ENCODE results near the gene KREMEN1.

The KREMEN1 gene

GRCh38 chr22:29048822-29049654 is 23.8 kb upstream of the KREMEN1 start:
- no peak for DNase-seq (ENCODE audit: low read depth, low spot score)

DNA sequence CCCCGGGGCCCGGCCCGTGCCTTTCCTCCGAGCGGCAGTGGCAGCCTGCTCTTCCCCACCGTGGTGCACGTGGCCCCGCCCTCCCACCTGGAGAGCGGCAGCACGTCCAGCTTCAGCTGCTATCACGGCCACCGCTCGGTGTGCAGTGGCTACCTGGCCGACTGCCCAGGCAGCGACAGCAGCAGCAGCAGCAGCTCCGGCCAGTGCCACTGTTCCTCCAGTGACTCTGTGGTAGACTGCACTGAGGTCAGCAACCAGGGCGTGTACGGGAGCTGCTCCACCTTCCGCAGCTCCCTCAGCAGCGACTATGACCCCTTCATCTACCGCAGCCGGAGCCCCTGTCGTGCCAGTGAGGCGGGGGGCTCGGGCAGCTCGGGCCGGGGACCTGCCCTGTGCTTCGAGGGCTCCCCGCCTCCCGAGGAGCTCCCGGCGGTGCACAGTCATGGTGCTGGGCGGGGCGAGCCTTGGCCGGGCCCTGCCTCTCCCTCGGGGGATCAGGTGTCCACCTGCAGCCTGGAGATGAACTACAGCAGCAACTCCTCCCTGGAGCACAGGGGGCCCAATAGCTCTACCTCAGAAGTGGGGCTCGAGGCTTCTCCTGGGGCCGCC is 23.1 kb upstream of the KREMEN1 start:
- no peak for DNase-seq (ENCODE audit: low read depth, low spot score)

DNA sequence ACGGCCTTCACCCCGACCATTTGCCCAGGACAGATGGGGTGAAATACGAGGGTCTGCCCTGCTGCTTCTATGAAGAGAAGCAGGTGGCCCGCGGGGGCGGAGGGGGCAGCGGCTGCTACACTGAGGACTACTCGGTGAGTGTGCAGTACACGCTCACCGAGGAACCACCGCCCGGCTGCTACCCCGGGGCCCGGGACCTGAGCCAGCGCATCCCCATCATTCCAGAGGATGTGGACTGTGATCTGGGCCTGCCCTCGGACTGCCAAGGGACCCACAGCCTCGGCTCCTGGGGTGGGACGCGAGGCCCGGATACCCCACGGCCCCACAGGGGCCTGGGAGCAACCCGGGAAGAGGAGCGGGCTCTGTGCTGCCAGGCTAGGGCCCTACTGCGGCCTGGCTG is 22.4 kb upstream of the KREMEN1 start:
- no peak for DNase-seq (ENCODE audit: low read depth, low spot score)

GRCh38 chr22:29053048-29053702 is 19.7 kb upstream of the KREMEN1 start:
- no peak for DNase-seq (ENCODE audit: low read depth, low spot score)

- DNase-seq (ENCODE audit: low read depth, low spot score) = no peak
These were observed 18.5 kb upstream of the KREMEN1 start for GRCh38 chr22:29054251-29054767.

DNA sequence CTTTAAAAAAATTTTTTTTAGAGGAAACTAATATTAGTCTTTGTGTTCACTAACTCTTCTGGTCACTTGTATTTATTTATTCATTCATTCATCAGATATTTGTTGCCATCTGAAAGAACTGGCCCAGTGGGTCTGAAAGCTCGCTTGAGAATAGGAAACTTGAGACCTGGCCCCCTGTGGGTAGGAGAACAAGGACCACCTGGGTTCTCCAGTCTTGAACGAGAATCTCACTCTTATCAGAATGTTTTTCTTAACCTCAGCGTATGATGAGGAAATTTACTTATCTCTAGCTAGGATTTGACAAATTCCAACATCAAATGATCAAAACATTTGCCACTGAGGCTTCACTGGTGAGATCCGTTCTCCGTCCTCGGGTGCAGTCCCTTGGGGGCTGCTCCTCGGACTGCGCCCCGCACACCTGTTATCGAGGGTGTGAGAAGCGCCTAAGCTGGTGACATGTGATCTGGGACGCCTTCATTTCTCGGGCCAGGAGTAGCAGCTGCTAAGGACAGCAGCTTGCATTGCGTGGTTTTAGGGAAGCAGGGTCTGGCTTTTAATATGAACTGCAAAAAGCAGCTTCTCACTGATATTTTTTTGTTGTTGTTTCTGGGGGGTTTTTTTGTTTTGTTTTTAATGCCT is 17.5 kb upstream of the KREMEN1 start:
- no peak for DNase-seq (ENCODE audit: low read depth, low spot score)

- no peak for DNase-seq (ENCODE audit: low read depth, low spot score)
These were observed 16.4 kb upstream of the KREMEN1 start for GRCh38 chr22:29056472-29056871.

GRCh38 chr22:29060251-29060869 is 12.5 kb upstream of the KREMEN1 start:
- DNase-seq (ENCODE audit: low read depth, low spot score) = no peak

DNA sequence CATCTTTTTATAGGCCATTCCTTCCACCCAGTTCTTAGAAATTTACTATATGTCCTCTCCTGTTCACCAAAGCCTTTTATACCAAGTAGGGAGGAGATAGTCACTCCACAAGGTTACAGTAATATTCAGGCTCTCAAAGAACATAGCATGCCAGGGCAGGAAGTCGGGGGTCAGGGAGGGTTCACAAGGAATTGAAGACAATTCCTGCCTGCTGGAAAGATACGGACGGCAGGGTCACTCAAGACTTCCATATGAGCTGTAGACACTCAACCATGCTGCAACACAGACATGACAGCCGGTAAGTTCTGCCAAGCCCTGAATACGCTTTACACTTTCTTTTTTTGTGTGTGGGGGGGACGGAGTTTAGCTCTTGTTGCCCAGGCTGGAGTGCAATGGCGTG is 11.9 kb upstream of the KREMEN1 start:
- DNase-seq (ENCODE audit: low read depth, low spot score) = no peak

DNA sequence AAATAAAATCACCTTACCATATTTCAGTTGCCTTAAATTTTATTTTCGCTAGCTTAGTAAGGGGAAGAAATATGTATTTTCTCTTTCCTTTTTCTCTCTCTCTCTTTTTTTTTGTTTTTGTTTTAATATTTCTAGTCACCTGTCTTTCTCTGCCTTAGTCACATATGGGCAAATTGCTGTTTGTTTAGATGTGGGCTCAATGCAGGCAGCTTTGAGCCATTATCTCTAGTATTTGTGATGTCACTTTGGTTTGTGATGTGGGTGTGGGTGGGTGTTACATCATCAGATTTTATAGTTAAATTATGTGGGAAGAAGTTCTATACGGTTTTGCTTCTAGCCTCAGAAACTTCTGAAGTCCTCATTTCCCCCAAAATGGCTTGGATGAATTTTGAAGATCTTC is 11.1 kb upstream of the KREMEN1 start, which contains the start of gene C22orf31:
Gene C22orf31, minus strand, starts transcription at position 59 of the 400 bp plus-strand sequence. Its CDS starts 39 bp downstream, at position 20.
- no peak for DNase-seq (ENCODE audit: low read depth, low spot score)

- DNase-seq (ENCODE audit: low read depth, low spot score) = no peak
These were observed 10.5 kb upstream of the KREMEN1 start for GRCh38 chr22:29062286-29062821.

- DNase-seq (ENCODE audit: low read depth, low spot score) = no peak
These were observed 7.2 kb upstream of the KREMEN1 start for GRCh38 chr22:29065468-29066190.

DNA sequence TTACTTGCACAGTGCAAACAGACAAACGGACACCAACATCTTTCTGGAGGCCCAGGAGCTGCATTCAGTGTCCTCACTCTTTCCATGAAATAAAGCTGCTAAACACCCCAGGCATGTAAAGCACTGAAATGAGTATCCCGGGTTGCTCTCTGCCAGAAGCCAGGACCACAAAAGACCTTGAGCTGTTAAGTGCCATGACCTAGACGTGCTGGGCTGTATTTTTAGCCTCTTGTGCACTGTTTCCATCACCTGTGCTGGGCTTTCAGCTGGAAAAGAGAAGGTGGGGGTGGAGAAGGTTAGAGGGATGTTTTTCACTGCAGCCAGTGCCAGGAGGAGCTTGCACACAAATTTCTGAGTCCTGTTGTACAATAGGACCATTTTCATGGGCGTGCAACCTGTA is 3.4 kb upstream of the KREMEN1 start:
- DNase-seq (ENCODE audit: low read depth, low spot score) = no peak

GRCh38 chr22:29070490-29070889 is 2.3 kb upstream of the KREMEN1 start:
- DNase-seq (ENCODE audit: low read depth, low spot score) = no peak

- DNase-seq (ENCODE audit: low read depth, low spot score) = no peak
These were observed 1.4 kb upstream of the KREMEN1 start for GRCh38 chr22:29071261-29072045.

DNA sequence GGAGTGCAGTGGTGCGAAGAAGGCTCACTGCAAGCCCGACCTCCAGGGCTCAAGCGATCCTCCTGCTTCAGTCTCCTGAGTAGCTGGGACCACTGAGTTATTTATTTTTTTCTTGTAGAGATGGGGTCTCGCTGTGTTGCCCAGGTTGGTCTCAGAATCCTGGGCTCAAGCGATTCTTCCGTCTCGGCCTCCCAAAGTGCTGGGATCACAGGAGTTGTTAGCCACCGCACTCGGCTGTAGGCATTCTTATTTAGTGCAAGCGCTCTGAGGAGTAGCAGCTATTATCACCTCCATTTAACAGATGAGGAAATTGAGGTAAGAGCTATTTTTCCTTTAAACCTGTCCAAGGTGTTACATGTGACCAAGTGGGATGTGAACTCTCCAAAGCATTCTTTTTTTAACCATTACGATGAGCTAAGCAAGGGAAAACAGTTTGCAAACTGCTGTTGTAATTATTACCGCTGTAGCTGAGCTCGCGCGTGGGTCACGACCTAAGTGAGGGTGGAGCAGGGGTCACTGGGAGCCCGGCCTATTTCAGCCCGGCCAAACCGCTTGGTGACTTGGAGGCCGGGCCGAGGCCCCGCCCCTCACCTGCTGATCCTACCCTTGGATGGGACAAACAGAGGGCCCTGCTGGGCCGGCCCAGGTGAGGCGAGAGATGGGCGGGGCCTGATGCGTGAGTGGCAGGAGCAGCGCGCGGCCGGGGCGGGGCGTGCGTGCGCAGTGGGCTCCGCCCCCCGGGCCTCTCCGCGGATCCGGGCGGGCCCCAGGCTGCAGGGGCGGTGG is 449 bp upstream of the KREMEN1 start:
- DNase-seq (ENCODE audit: low read depth, low spot score) = no peak

GRCh38 chr22:29073618-29074275 is 912 bp downstream of the KREMEN1 start:
- no peak for DNase-seq (ENCODE audit: low read depth, low spot score)

- DNase-seq (ENCODE audit: low read depth, low spot score) = no peak
These were observed 1.5 kb downstream of the KREMEN1 start for GRCh38 chr22:29074276-29074772.

All from smooth muscle cell of the brain vasculature (primary cell).